BJ (cell line): ENCODE data around the gene HS6ST2. TPM values are rescaled to one million over a fixed set of nuclear protein-coding genes. Genes with fewer than 3 reads are reported as not detected.
"Not testable (repeated sequence)": the region's sequence is repeated elsewhere in the genome, so short reads cannot be mapped to it uniquely, and the experiment has no call there.

Experiments
- CTCF ChIA-PET: fragments of 350-600 bp; formaldehyde crosslinking; extraction: SDS; loops from one replicate; lab custom pipeline; 2021; ENCODE audit warnings: antibody characterized with exemption, inconsistent platforms; lab: Yijun Ruan, JAX
- POLR2A ChIA-PET: fragments of 300-600 bp; sonication (Branson Sonifier 250); formaldehyde crosslinking; extraction: SDS; loops from one replicate; lab custom pipeline; 2021; ENCODE audit warnings: antibody characterized with exemption; lab: Charles Lee
- DNase-seq: peaks from one replicate; pipeline ENCODE4 v3.0.0-alpha.2; 2011; ENCODE audit warnings: low read depth
- H3K27me3 ChIP-seq: 2 replicates; pipeline ENCODE4 v1.6.0; 2011; ENCODE audit warnings: low read length; ENCODE audit not compliant: control insufficient read depth, insufficient read depth
- H3K36me3 ChIP-seq: 2 replicates; pipeline ENCODE4 v1.5.1; 2011; ENCODE audit warnings: low read length; ENCODE audit not compliant: control insufficient read depth, insufficient read depth
- H3K4me3 ChIP-seq: 2 replicates; pipeline ENCODE4 v1.5.1; 2011; ENCODE audit warnings: low read depth, mild to moderate bottlenecking, control low read depth, low read length
- polyA plus RNA-seq: library from polyadenylated mRNA; depleted of rRNA; stranded (reverse); fragments of >200 nt; gene quantifications from 2 replicates; pipeline ENCODE4 v1.2.3, GENCODE V29; 2011
- TF ChIP-seq, protein P1 (sequence below): IDR thresholded peaks from 2 replicates; pipeline ENCODE4 v1.5.1; 2011; ENCODE audit warnings: low read depth, mild to moderate bottlenecking, control low read depth, inconsistent platforms, low read length, moderate library complexity; ENCODE audit not compliant: insufficient read depth

The HS6ST2 gene
- polyA plus RNA-seq, 1 experiment, result not detected

DNA sequence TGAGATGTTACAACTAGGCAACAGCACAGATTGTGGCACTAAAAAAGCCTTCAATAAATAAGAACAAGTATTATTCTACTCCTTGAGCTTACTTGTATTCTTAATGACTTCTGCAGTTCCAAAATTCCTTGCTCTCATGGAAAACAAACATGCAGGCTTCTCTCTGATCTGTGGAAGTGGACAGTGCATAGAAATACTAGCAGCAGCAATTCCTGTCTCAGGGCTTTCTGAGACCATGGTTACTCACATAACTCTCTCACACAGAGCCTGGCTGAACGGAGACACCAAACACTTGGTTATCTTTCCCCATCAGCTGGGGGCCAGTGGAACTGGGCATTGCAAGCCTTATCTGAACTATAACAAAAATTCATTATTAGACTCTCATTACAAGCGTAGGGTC is 32.4 kb upstream of the HS6ST2 start:
- no peak overlapping the region for H3K4me3 ChIP-seq
- no peaks in the 10 kb centered on the region for H3K27me3 ChIP-seq
- no peak for DNase-seq
- CTCF ChIA-PET, result no interaction called here
- no peaks in the 10 kb centered on the region for H3K36me3 ChIP-seq
- POLR2A ChIA-PET, result no interaction called here
- TF ChIP-seq, protein P1, sequence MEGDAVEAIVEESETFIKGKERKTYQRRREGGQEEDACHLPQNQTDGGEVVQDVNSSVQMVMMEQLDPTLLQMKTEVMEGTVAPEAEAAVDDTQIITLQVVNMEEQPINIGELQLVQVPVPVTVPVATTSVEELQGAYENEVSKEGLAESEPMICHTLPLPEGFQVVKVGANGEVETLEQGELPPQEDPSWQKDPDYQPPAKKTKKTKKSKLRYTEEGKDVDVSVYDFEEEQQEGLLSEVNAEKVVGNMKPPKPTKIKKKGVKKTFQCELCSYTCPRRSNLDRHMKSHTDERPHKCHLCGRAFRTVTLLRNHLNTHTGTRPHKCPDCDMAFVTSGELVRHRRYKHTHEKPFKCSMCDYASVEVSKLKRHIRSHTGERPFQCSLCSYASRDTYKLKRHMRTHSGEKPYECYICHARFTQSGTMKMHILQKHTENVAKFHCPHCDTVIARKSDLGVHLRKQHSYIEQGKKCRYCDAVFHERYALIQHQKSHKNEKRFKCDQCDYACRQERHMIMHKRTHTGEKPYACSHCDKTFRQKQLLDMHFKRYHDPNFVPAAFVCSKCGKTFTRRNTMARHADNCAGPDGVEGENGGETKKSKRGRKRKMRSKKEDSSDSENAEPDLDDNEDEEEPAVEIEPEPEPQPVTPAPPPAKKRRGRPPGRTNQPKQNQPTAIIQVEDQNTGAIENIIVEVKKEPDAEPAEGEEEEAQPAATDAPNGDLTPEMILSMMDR, result no peak

DNA sequence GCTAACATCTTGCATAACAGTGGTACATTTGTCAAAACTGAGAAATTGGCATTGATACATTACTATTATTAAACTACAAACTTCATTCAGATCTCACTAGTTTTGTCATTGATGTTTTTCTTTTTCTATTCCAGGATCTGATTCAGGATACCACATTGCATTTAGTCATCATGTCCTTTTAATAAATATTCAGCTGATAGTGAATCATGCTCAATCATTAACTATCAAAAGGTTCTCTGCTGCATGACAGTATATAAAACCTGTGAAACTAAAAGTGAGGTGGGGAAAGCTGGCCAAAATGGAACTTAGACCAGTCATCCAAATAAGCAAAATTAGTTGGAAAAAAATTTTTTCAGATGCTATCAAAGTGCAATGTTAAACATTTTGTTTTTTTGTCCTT is 28.1 kb upstream of the HS6ST2 start:
- Histone ChIP-seq H3K4me3 (no peak overlapping the region), H3K27me3 (no peaks in the 10 kb centered on the region), H3K36me3 (no peaks in the 10 kb centered on the region)
- POLR2A ChIA-PET, result no interaction called here
- TF ChIP-seq, protein P1, result no peak
- CTCF ChIA-PET, result no interaction called here
- DNase-seq, result no peak

DNA sequence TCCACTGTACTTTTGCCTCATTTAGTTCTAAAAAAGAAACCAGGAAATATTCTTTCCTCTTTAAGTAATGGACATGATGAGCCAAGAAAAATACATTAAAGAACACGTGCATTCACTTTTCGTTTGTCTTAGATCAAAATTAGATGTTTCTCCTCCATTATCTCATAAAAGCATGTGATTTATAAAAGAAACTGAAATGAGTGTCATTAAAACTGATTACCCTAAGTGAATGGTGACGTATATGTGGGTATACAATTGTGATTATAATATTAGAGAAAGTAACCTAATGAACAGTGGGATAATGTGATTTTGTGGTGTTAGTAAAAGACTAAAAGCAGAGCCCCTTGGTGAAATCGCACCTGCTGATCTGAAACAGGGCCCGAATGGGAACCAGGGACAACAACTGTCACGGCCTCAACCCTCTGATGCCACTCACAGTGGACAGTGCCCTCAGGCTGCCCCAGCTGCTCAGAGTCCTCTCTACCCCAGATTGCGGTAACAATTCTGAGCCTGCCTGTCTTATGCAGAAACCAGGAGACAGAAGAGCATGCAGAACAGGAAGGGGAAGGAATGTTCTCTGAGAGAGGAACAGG is 25.7 kb upstream of the HS6ST2 start:
- TF ChIP-seq, protein P1, result no peak
- POLR2A ChIA-PET, result no interaction called here
- no peaks in the 10 kb centered on the region for H3K27me3 ChIP-seq
- no peak for DNase-seq
- H3K36me3 ChIP-seq, result no peaks in the 10 kb centered on the region
- no peak overlapping the region for H3K4me3 ChIP-seq
- CTCF ChIA-PET, result no interaction called here

DNA sequence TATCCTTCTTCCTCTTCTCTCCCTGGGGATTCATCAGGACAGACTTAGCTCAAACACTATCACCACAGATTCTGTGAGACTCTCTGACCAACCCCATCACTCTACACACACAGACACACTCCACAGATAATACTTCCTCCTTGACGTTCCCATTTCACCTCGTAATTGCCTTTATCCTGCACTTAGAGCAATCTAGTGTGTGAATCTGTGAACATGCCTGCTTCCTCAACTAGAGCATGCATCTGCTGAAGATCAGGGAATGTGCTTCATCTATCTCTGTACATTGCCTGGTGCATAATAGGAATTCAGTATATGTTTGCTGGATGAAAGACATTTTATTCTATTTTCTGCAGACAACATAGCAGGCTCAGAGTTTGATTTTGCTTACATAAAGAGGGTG is 25.1 kb upstream of the HS6ST2 start:
- TF ChIP-seq, protein P1, result no peak
- Histone ChIP-seq H3K36me3 (no peaks in the 10 kb centered on the region), H3K27me3 (no peaks in the 10 kb centered on the region), H3K4me3 (no peak overlapping the region)
- ChIA-PET POLR2A (no interaction called here), CTCF (no interaction called here)
- DNase-seq, result no peak

DNA sequence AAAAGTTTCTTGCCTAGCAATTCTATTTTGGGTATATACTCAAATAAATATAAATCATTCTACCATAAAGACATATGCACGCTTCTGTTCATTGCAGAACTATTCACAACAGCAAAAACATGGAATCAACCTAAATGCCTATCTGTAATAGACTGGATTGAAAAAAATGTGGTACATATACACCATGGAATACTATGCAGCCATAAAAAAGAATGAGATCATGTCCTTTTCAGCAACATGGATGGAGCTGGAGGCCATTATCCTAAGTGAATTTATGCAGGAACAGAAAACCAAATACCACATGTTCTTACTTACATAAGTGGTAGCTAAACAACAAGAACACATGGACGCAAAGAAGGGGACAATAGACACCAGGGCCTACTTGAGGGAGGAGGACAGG is 21.6 kb upstream of the HS6ST2 start:
- H3K27me3 ChIP-seq, CTCF ChIA-PET, H3K36me3 ChIP-seq, DNase-seq, POLR2A ChIA-PET, H3K4me3 ChIP-seq: not testable (repeated sequence)
